Measurements from ENCODE around the gene ACOT6.
"Not testable (repeated sequence)": the region's sequence is repeated elsewhere in the genome, so short reads cannot be mapped to it uniquely, and the experiment has no call there.

Gene ACOT6

GRCh38 chr14:73612339-73613045, at the start of gene ACOT6:
TSS of gene ACOT6 (plus strand) at chr14:73612517. CDS start at chr14:73612572, 55 bp downstream.
- peak; percentile 78 to 82 for DNase-seq

- not testable (repeated sequence) for DNase-seq
Observed at GRCh38 chr14:73562696-73563095, 49.6 kb upstream of the ACOT6 start.

- DNase-seq = not testable (repeated sequence)
Observed at GRCh38 chr14:73566431-73566830, 45.9 kb upstream of the ACOT6 start.

- not testable (repeated sequence) for DNase-seq
Observed at GRCh38 chr14:73566935-73567334, 45.4 kb upstream of the ACOT6 start.

- peak in 1 of 2 experiments; percentile 27 for DNase-seq
Observed at GRCh38 chr14:73567358-73567757, 45.0 kb upstream of the ACOT6 start.

- DNase-seq = peak in 1 of 2 experiments; percentile 32
Observed at GRCh38 chr14:73567951-73568885, 44.1 kb upstream of the ACOT6 start.

- DNase-seq = not testable (repeated sequence)
Observed at GRCh38 chr14:73568886-73569184, 43.5 kb upstream of the ACOT6 start.

- peak; percentile 87 to 90 for DNase-seq
Observed at GRCh38 chr14:73569185-73569958, 42.9 kb upstream of the ACOT6 start, which contains the start of gene ACOT2. TSS of gene ACOT2 (plus strand) at chr14:73569213. CDS start at chr14:73569241, 28 bp downstream.

GRCh38 chr14:73570913-73571312, 41.4 kb upstream of the ACOT6 start:
- DNase-seq = peak; percentile 80 to 85

GRCh38 chr14:73573034-73573433, 39.3 kb upstream of the ACOT6 start:
- not testable (repeated sequence) for DNase-seq

GRCh38 chr14:73573740-73574139, 38.6 kb upstream of the ACOT6 start:
- not testable (repeated sequence) for DNase-seq

GRCh38 chr14:73574251-73574650, 38.1 kb upstream of the ACOT6 start:
- DNase-seq = not testable (repeated sequence)

- no peak for DNase-seq
Observed at GRCh38 chr14:73576391-73576790, 35.9 kb upstream of the ACOT6 start.

GRCh38 chr14:73577214-73577613, 35.1 kb upstream of the ACOT6 start:
- not testable (repeated sequence) for DNase-seq

GRCh38 chr14:73582102-73582979, 30.0 kb upstream of the ACOT6 start:
- DNase-seq = not testable (repeated sequence)

- DNase-seq = no peak
Observed at GRCh38 chr14:73588695-73589094, 23.6 kb upstream of the ACOT6 start.

GRCh38 chr14:73589116-73589515, 23.2 kb upstream of the ACOT6 start:
- DNase-seq = no peak

- not testable (repeated sequence) for DNase-seq
Observed at GRCh38 chr14:73590673-73591004, 21.7 kb upstream of the ACOT6 start.

- DNase-seq = peak; percentile 50 to 67
Observed at GRCh38 chr14:73591690-73592449, 20.4 kb upstream of the ACOT6 start, which contains the start of gene ACOT4. TSS of gene ACOT4 (plus strand) at chr14:73591873. CDS start at chr14:73591960, 87 bp downstream.

- DNase-seq = no peak
Observed at GRCh38 chr14:73594491-73594890, 17.8 kb upstream of the ACOT6 start.

- DNase-seq = no peak
Observed at GRCh38 chr14:73599499-73599898, 12.8 kb upstream of the ACOT6 start.

All from activated T-cell treated with anti-CD3 and anti-CD28 coated beads, Interleukin-2, amount 50 U/mL, for 48 hours (primary cell).